ENCODE measurements around the gene SLC26A1.

SLC26A1 gene

DNA sequence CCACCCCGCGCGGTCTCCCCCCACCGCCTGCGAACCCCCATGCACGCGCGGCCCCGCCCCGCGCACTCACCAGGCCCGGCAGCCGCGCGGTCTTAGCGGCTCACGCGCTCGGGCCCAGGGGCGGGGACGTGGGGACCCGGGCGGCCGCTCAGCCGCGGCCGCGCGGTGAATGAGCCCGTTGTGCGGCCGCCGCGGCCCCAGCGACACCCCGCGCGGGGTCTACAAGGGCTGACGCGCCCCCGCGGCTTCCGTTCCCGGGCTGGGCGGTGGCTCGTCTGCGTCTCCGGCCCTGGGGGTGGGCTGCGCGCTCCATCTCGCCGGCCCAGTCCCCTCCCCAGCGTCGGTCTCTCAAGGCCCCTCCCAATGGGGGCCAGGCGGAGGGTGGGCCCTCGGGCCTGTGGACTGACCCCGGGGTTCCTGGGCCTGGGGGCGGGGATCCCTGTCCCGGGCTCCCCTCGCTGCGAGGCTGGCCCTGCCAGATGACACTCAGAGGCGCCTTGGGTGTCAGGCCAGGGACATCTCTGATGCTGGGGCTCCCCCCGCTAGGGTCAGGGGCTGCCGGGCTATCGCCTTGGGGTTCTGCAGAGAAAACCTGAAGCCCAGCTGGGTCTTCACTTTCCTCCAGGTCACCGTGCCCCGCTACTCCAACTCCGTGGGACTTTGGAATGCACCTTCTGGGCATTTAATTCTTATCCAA is 4.3 kb upstream of the SLC26A1 start:
- no peak for DNase-seq

DNA sequence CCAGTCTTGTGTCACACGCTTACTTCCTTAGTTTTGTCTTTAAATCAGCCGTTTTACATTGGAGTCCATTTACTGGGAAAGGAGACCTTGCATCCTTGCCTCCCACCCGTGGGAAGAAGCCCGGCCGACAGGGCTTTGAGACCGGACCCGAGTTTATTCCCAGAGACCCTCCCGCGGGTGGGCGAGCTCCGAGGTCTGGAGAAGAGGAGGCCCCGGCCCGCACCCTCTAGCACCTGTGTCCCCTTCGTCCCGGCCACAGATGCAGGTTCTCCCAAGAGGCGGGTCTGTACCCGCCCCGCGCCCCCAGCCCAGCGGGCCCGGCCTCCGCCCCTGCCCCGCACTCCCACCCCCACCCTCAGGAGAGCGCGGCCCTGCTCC is 3.8 kb upstream of the SLC26A1 start:
- DNase-seq, result no peak

DNA sequence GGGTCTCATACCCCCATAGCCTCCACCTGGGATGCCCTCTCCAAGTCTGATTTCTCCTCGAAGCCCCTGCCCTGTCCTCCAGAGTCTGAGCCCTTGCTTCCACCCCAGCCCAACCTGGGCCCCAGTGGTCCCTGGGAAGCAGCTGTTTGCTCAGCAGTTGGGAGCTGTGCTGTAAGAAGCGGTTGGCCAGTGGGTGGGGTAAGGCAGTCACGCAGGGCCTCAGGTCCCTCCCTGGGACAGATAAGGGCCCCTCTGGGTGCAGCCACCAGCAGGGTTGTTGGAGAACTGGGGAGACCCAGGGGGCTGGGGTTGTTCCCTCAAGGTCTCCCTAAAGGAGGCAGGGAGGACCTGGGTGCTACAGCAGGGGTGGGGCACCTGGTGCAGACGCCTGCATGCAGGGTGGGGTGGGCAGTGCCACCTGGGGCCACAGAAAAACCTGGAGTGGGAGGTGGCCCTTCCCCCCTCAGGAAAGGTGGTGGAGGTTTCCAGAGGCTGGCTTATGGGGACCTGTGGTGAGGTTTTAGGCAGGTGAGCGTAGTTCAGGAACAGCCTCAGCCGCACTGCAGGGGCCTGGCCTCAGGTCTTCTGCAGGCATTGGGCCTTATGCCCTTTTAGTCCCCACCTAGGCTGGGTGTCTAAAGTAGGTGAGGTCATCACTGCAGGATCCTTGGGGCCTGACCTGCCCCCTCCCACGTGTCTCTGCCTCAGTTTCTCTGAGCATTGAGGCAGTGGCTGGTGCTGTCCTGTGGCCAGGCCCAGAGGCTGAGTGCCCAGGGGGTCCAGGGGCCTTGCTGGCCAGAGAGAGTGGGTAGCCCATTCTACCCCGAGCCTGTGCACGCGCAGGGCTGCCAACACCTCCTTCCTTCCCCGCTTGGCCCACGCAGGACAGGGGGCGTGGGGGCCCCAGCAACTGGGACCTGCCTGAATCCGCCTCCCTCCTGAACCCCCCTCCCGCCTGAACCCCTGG is 3.1 kb upstream of the SLC26A1 start:
- DNase-seq, result no peak

DNA sequence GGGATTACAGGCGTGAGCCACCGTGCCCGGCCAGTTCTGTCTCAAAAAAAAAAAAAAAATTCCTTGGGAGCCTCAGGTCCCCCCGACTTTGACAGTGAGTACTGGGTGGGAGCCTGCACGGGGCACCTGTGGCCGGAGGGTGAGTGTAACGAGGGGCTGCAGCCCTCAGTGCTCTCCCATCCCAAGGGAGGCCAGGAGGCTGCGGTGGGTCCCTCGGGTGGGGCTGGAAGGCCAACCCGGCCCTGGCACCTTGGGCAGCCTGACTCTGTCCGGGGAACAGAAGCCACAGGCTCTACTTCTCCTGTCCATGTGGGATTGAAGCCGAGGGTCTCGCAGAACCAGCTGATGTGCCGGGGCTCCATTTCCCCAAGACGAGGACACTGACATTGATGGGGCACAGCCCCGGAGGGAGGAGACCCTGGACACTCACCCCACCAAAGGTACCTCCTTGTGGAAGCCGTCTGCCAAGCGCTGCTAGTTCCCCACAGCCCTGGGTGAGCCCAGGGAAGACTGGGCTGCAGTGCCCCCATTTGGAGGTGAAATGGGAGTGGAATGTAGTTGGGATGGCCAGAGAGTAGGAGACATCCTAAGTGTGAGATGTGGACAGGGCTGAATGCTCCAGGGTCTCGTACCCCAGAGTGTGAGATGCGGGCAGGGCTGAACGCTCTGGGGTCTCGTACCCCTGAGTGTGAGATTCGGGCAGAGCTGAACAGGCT is 2.3 kb upstream of the SLC26A1 start:
- DNase-seq, result no peak

DNA sequence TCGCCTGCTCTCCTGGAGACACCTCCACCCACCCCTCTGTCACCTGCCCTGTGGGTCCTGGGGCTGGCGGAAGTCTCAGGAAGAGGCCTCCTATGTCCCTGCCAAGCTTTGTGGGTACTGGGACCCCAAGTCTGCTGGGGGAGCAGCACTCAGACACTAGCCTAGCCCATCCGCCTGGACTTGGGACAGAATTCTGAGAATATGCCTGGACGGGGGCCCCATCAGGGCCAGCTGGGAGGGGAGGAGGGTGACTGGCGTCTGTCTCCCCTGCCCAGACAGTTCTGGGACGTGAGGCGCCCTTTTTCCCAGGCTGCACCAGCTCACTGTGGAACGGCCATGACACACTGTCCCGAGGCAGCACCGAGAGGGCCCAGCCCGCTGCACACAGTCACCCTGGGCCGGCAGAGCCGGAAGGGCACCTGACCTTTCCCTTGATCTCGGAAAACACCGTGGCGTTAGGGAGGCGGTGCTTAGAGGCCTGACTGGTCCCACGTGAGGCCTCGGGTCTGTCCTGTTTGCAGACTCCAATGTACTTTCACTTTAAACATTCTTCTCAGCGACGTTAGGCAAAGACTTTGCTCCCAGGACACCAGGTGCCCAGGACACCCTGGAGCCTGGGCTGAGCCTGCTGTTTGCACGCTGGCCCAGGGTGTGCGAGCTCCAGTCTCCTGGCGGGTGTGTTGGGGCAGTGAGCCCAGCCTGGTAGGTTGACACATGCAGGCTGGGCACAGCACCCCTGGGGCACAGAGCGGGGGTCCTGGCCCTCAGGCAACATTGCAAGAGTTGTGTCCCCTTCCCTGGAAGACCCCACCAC is 700 bp downstream of the SLC26A1 start:
- DNase-seq, result no peak

DNA sequence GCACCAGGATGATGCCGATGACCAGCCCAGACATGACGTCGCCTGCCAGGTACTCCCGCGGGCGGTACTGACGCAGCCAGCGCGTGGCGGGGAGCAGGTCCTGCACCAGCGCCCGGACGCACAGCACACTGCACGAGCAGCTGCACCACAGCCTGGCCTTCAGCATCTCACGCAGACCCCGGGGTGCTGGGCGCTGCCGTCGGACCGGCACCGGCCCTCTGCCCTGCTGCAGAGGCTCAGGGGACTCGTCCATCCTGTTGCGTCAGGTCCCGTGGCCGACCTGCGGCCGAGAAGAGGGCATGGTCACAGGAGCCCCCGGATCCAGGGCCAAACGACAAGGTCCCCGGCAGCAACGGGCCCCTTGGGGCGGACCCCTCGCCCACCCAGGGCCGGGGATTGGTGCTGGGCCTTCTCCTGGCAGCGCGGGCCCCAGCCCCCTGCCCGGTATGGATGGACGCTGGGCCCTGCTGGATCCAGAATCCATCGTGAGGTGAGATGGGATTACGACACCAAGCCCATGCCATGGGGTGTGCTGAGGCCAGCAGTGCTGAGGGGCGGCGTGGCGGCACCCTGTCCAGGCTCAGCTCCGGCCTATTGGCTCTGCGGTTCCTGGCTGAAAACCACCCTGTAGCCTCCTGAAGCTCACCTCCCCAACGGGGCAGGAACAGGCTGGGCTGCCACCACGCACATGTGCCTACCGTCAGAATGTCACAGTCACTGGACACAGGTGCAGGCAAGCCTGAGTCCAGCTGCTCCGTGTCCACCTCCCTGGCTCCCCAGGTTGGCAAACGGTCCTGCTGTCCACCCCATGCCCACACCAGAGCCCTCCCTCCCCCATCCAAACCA is 1.5 kb downstream of the SLC26A1 start:
- no peak for DNase-seq

DNA sequence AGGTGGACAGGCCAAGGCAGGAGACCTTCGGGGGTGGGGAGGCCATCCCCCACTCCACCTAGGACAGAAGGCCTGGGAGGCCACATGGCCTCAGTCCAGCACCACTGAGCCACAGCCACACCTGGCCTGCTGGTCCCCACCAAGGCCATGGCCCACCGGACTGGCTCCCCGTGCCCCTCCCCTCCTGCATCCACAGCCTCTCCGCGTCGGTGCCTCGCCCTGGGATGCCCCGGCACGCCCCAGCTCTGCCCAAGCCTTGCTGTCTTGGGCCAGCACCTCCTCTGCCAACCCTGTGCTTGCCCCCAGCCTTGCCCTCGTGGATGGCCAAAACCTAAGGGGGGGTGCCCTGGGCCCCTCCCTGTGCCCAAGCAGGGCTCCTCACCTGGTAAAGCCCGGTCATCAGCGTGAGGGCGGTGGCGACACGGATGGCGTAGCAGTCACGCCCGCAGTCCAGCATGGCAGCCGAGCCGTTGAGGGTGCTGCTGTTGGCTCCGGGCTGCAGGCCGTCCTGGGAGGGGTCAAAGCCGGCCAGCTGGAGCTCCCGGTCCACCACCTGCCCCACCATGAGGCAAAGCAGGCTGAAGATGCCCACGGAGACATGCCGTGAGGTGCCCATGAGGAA is 2.3 kb downstream of the SLC26A1 start:
- no peak for DNase-seq

DNA sequence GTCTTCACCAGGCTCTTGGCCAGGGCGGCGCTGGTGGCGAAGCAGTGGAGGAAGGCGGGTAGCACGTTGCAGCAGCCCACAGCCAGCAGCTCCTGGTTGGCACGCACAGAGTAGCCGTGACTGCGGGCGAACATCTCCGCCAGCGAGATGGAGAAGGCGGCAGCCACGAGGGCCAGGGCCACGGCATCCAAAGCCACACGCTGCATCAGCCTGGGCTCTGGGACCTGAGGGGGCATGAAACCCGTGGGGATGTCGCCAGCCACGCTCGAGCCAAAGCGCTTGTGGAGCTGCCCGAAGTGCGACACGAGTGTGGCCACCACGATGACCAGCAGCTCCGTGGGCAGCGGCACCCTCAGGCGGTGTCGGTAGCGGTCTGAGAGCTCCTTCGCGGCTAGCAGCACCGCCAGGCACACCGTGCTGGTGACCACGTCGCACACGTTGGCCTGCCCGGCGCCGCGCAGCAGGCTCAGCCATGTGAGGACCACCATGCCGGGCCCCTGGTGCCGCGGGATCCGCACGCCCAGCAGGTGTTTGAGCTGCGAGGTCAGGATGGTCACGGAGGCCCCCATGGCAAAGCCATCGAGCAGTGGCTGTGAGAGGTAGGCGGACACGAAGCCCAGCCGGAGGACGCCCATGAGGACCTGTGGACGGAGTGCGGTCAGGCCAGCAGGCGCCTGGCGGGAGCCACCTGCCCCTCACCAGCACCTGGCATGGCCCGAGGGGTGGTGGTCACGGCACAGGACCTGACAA is 3.3 kb downstream of the SLC26A1 start:
- no peak for DNase-seq

DNA sequence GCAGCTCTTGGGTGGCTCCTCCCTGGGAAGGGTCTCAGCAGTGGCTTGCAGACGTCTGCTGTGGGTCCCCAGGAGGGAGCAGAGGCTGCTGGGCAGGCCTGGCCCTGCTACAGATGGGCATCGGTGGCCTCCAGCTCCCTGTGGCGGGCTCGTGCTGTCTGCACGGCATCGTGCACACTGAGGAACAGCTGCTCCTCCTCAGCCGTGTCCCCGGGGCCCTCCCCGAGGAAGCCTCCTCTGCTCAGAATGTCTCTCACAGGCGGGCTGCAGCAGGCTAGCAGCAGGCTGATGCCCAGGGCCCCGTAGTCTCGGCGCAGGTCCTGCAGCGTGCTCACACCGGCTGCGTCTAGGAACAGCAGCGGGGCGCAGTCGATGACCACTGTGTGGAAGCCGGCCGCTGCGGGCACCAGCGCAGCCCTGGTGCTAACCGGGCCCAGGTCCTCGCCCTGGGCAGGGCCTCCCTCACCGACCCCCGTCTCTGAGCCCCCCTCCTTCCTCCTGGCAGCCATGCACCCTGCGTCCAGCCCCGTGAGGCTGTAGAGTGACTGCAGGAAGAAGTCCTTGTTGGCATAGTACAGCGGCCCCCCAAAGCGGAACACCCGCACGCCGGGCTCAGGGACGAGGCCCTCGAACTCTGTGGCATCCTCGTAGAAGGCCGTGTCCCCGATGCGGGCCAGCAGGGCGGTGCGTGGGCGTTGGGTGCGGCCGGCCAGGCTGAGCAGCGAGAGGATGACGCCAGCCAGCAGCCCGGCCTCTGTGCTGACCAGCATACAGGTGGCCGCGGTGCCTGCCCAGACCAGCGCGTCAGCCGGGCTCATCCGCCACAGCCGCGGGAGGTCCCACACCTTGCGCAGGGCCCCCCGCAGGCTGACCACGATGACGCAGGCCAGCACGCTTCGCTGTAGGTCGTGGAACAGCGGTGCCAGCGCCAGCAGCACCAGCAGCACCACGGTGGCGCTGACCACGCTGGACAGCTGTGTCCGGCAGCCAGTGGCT is 4.2 kb downstream of the SLC26A1 start:
- no peak for DNase-seq

DNA sequence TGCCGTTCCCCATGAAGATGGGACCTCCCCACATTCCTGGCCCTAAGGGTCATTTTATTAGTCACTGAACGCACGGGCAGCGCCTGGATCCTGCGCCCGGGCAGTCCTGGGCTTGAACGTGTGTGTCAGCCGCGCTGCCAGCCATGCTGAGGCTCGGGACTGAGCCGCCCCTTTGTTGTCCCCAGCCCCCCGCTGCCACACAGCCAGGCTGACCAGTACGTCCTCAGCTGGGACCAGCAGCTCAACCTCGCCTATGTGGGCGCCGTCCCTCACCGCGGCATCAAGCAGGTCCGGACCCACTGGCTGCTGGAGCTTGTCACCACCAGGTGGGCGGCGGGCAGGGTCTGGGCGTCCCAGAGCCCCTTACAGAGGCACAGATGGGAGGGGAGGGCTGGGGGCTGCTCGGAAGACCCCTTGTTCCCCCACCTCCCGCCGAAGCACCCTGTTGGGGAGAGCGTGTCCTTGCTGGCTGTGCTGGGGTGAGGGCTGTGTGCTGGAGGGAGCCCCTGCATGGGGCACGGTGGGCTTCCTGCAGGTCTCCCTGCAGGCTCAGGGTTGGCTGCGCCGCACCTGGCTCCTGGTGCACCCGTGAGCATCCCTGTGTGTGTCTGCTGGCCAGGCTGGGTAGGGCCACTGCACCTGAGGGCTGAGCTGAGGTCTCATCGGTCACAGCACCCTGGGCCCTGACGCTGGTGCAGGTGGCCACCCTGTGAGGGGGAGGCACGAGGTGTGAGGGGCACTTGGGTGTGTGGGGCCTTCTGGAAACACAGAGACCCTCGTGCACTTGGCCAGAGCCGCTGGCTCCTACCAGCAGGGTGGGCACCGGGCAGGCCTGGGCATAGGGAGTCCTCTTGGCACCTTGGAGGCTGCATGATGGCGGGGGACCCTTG is 5.3 kb downstream of the SLC26A1 start:
- no peak for DNase-seq

DNA sequence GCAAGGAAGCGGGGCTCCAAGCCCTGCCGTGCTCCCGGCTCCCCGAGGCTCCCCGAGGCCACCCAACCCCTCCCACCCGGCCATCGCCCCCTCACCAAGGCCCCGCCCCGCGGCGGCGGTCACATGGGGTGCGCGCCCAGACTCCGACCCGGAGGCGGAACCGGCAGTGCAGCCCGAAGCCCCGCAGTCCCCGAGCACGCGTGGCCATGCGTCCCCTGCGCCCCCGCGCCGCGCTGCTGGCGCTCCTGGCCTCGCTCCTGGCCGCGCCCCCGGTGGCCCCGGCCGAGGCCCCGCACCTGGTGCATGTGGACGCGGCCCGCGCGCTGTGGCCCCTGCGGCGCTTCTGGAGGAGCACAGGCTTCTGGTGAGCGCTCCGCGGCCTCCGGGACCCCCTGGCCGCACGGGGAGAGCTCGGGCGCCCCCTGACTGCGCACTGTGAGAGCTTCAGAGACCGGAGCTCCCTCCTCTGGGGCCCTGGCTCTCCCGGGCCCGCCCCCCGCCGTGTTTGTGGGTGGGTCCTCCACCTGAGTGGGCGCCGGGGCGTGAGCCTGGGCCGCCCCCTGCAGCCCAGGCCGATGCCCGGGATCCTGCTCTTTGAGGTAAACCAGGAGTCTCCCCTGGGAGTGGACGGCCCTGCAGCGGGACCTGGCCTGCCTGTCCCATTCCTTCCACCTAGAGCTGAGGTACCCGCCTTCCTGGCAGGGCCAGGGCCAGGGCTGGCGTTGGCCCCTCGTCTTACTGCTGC is 6.2 kb downstream of the SLC26A1 start, which contains the start of gene IDUA:
Gene IDUA (plus strand): TSS at position 166 of the 745 bp plus-strand sequence. CDS start 41 bp downstream, at position 207.
- DNase-seq, result peak; percentile 84

DNA sequence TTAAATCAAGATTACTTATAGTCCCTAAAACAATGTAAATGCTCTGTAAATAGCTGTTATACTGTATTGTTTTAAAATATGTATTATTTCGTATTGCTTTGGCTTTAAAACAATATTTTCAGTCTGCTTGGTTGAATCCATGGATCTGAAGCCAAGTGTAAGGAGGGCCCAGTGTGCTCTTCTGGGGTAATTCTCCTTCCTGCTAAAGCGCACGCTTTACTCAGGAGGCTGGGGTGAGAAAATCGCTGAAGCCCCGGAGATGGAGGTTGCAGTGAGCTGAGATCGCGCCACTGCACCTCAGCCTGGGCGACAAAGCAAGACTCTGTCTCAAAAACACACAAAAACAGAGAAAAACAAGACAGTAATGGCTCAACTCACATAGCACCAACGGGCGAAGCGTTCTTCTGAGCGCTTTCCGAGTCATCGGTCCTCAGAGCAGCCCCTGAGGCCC is 6.8 kb downstream of the SLC26A1 start:
- no peak for DNase-seq

DNA sequence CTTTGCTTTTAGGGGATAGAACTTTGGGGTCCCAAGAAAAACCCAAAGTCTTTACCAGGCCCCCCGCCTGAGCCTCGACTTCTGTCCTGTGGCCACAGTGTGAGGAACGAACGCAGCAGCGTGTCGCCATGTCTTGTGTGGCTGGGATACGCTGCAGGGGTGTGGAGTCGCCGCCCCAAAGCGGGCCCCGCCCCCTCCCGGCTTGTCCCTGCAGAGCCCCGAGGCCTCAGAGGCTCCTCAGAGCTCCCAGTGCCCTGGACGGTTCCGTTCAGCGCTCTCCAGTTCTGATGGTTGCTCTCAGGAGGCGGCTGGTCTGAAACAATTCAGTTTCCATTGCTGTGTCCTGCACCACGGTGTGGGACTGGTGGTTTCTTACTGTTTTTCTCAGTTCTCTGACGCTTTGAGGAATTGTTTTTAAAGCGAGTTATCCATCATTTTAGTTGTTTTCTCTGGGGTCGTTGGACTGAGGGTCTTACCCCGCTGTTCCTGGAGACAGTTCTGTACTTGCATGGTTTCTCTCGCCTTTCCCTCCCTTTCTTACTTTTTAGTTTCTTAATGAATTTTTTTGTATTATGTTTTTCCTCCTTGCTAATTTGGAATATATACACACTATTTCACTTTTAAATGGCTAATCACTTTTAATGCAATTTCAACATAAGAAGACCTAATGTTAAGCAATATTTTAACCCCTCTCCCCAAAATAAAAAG is 7.9 kb downstream of the SLC26A1 start:
- peak; percentile 62 for DNase-seq

DNA sequence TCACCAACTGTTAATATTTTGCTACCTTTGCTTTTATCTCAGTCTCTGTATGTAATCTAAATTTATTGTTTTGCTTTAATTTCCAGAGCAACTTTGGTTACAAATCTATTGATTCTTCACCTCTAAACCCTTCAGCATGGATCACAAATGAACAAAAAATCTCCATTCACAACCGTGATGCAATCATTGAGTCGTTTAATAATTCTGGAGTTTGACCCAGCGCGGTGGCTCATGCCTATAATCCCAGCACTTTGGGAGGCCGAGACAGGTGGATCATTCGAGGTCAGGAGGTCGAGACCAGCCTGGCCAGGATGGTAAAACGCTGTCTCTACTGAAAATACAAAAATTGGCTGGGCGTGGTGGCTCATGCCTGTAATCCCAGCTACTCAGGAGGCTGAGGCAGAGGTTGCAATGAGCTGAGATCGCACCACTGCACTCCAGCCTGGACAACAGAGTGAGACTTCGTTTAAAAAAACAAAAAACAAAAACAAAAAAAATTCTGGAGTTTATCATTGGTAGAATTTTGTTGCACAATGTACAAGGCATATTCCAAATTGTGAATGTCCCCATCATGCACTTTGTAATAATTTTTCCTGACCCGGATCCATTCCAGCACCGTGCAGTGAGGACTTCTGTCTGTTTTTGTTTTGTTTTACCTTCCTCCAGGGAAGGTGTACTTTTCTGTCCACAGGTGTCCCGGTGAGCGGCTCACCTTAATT is 8.7 kb downstream of the SLC26A1 start:
- no peak for DNase-seq

DNA sequence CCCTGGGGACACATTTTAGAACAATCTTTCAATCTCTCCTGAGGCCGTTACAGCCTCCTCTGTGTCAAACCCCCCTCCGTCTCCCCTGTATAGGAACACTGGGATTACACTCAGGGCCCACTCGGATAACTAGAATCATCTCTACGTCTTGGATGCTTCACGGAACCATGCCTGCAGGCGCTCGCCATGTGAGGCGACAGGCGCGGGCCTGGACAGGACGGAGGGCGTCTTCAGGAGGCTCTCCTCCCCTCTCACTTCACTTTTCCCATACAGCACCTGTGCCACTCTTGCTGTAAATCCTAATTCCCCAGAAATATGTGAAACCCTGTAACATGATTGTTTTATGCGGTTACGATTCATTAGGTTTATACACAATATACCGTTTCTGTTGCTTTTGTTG is 10.4 kb downstream of the SLC26A1 start:
- no peak for DNase-seq

DNA sequence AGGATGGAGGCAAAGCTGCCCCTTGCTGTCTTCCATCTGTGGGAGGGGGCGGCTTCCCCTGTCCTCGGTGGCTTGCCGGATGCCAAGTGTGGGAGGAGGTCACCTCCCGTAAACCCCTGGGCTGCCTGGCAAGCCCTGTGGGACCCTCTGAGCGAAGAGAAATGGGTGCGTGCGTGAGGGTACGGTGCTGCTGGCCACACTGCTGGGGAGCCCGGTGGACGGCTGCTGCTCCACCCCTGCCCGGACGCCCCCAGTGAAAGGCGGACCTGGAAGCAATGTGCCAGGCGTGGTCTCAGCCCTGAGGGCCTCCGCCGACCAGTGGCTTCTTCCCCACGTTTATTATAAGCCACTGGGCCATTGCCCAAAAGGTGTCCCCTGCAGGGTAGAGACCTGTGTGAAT is 10.9 kb downstream of the SLC26A1 start:
- DNase-seq, result no peak

All from activated effector memory CD4-positive, alpha-beta T cell treated with Interleukin-2 at 50 U/mL for 16 hours (primary cell).